Fibroblast of skin of right quadriceps (primary cell): ENCODE results near the gene RESP18.

Experiments used
- DNase-seq: peaks from one replicate; pipeline ENCODE4 v3.0.0-alpha.2; 2013

Gene RESP18

DNA sequence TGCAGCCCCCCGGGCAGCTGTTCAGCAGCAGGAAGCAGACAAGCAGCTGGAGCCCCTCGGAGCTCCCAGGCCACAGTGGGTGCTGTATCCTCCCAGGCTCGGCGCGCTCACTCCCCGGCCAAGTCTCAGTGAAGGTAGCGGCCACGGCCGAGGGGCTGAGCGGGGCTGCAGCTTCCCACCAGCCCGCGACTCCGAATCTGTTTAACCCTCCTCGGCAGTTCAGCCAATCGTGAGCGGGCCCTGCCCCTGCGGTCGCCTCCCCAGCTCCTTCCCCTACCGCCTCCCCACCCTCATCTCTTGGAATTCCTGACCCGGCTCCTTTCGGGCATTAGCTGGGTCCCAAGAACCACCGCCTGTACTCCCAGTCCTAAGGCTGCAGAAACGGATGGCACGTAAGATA is at the start of gene RESP18:
Gene RESP18, minus strand, starts transcription at position 203 of the 400 bp plus-strand sequence.
- no peak for DNase-seq

- DNase-seq = no peak
Observed at GRCh38 chr2:219381448-219381847, 48.9 kb upstream of the RESP18 start.

DNA sequence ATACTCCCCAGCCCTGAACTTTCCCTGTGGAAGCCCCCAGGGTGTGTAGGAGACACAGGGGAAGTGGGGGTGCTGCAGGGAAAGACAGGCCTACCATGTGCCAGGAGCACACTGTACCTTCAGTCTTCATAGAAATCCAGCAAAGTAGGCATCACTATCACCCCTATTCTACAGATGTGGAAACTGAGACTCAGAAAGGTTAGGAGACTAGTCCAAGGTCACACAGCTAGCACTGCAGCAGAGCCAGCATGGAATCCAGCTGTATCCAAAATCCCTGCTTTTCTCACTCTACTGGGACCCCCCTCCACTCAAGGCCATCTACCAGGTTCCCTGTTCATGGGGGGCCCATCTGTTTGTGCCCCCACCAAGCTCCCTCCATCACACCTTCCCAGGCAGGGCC is 48.4 kb upstream of the RESP18 start:
- DNase-seq = no peak

DNA sequence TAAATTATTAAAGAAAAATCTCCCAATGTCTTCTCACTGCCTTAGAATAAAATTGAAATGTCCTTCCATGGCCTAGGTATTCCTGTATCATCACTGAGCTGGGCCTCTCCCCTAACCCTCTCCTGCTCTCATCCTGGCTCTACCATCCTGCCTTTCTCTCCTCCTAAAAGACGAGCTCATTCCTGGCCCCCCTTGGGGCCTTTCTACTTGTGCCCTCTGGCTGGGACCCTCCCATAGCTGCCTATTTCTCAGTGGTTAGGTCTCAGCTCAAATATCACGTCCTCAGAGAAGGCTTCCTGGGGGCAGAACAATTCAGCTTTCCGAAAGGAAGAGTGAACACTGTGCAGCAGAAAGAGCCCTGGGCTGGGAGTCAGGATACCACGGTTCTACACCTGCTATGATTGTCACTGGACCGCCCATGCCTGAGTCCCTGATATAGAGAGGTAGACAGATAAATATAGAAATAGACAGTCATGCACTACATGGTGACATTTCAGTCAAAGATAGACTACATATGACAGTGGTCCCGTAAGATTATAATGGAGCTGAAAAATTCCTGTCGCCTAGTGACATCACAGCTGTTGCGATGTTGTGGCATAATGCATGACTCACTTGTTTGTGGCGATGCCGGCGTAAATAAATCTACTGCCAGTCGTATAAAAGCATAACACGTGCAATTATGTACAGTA is 45.8 kb upstream of the RESP18 start:
- DNase-seq = no peak

DNA sequence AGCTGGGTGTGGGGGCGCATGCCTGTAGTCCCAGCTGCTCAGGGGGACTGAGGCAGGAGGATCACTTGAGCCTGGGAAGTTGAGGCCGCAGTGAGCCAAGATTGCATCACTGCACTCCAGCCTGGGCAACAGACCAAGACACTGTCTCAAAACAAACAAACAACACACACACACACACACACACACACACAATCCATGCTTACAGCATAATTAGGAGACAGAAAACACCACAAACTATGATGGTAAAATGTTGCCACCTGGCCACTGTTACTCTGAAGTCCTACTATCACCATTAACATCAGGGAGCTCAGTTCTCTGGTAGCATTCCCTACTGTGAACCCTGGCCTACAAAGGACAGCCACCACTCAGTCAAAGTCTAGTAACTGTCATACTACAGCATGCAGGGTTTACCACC is 36.9 kb upstream of the RESP18 start:
- DNase-seq = peak; percentile 54

DNA sequence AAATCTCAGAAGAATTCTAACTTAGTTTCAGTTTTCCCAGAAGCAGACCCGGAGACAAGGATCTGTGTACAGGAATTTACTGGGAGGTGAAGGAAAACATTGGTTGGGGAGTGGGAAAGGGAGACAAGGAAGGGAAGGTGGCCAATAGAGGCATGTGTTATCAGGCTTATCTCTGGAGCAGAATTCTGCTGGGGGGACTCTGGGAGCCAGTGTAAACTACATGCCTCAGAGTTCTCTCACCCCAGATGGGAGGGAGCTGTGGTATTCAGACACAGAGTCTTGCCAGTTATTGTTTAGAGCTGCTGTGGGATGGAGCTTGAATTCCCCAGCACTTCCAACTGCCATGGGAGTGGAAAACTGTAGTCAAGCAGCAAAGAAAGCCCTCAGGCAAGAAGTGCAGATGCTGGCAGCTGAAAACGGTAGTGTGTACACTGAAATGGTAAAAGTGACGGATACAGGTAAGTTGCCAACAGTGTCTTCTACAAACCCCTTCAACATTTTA is 36.2 kb upstream of the RESP18 start:
- DNase-seq = peak; percentile 68

DNA sequence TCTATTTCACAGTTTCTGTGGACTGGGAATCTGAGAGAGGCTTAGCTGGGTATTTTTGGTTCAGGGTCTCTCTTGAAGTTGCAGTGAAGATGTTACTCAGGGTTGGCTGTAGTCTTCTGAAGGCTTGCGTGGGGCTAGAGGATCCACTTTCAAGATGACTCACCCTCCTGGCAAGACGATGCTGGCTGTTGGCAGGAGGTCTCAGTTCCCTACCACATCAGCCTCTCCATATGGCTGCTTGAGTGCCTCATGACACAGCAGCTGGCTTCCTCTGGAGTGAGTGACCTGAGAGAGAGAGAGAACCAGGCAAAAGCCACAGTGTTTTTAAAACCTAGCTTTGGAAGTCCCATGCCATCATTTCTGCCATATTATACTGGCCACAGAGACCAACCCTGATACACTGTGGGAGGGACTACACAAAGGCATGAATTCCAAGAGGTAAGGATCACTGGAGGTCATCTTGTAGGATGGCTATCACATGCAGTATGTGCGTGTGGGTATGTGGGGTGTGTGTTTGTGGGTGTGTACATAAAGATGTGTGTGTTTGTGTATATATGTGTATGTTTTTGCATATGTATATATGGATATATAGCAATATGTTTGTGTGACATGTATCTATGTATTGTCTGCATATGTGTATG is 30.1 kb upstream of the RESP18 start:
- DNase-seq = peak; percentile 94

DNA sequence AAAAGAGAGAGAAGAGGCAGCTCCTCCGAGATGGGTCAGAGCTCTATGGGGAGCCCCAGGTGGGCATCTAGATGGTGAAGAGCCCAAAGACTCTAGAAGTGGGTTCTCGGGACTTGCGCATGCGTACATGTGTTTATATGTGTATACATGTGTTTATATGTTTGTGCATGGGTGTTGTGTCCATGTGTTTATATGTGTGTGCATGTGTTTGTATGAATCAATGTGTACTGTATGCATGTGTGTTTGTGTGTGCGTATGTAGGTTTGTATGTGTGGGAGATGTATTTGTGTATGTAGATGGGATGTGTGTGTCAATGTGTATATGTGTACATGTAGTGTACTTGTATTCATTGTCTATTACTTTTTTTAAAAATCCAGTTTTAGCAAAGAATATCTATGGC is 29.5 kb upstream of the RESP18 start:
- DNase-seq = no peak

- no peak for DNase-seq
Observed at GRCh38 chr2:219358170-219359075, 25.9 kb upstream of the RESP18 start.

- no peak for DNase-seq
Observed at GRCh38 chr2:219356834-219357233, 24.3 kb upstream of the RESP18 start.

DNA sequence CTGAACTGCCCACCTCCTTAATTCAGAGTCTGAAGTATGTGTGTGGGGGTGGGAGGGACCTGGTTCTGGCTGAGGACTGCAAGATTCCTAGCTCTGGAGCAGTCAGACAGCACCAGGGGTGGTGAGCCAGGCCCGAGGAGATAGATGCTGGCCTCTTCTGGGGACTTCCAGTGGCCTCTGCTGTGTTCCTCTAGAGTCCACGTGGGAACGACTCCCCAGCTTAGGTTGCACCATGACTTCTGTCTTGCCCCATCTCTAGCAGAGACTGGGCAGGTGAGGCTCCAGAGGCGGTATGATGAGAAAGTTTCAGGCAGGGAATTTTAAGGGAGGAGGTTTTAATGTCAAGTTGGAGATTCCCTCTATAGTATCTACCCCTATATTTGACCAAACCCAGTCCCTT is 22.0 kb upstream of the RESP18 start:
- no peak for DNase-seq

- no peak for DNase-seq
Observed at GRCh38 chr2:219353129-219353528, 20.6 kb upstream of the RESP18 start.

- peak; percentile 72 for DNase-seq
Observed at GRCh38 chr2:219352448-219353023, 20.0 kb upstream of the RESP18 start.

- DNase-seq = peak; percentile 96
Observed at GRCh38 chr2:219350710-219351221, 18.2 kb upstream of the RESP18 start.

DNA sequence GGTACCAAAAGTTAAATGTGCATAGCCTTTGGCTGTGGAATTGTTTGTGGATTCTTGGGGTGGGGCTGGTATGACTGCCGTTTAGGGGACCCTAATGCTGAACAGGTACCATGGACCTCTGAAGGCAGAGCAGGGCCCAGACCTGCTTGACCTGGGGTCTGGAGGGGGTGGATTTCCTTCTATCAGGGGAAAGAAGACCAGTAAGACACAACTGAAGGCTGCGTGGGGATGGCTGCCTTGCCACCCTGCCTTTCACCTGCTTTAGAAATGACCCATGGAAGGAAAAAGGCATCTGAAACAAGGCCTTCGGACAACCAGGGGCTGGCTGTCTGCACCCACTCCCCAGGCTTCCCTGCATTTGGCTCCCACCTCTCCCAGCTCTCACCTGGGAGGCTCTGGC is 17.7 kb upstream of the RESP18 start:
- DNase-seq = no peak

GRCh38 chr2:219344751-219345430 is 12.3 kb upstream of the RESP18 start:
- peak; percentile 15 for DNase-seq

- no peak for DNase-seq
Observed at GRCh38 chr2:219335373-219335786, 2.8 kb upstream of the RESP18 start.

GRCh38 chr2:219334076-219334475 is 1.5 kb upstream of the RESP18 start:
- no peak for DNase-seq

- peak; percentile 18 for DNase-seq
Observed at GRCh38 chr2:219331560-219332213, 857 bp downstream of the RESP18 start.

- no peak for DNase-seq
Observed at GRCh38 chr2:219327719-219328118, 4.8 kb downstream of the RESP18 start.

DNA sequence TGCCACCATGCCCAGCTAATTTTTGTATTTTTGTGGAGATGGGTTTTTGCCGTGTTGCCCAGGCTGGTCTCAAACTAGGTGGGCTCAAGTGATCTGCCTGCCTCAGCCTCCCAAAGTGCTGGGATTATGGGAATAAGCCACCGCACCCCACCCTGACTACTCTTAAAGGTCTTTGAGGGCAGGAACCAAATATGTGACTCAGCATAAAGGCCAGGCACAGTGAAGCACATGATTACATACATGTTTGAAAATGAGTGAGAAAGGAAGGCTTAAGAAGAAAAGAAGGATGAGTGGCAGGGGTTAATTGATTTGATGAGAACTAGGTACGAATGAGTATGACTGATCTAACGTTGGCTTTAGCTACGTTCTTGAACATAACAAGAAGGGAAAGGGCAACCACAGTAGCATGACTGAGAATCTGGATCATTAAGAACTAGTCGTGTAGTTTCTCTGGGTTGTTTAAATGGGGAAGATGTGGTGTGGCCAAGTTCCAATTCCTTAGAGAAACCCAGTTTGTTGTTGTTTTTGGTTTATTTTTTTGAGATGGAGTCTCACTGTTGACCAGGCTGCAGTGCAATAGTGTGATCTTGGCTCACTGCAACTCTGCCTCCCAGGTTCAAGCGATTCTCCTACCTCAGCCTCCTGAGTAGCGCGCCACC is 6.8 kb downstream of the RESP18 start:
- no peak for DNase-seq
